NB4 (cell line): ENCODE measurements around the gene EHBP1L1.

Experiments used
- POLR2A ChIP-seq: IDR thresholded peaks from 2 replicates; pipeline ENCODE4 v1.6.1; 2011; ENCODE audit warnings: mild to moderate bottlenecking; ENCODE audit not compliant: insufficient read length; ENCODE audit errors: extremely low read depth
- TF ChIP-seq, protein P1 (sequence below): IDR thresholded peaks from one replicate; pipeline ENCODE4 v1.5.1; 2012; ENCODE audit warnings: low read depth, low read length

DNA sequence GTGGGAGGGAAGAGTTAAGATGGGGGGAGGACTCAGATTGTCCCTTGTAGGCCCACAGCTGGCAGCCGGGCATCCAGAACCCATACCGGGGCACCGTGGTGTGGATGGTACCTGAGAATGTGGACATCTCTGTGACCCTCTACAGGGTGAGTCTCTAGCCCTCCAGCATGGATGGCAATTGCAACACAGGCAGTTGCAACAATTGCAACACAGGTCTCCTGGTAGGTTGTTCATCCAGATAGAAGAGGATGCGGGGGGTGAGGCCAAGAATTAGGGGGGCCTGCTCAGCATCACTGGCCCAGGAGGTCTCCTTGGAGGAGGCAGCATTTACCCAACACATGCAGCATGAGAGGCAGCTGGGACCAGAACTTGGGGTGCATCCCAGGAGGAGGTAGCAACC is 3.4 kb downstream of the EHBP1L1 start:
- no peak for TF ChIP-seq POLR2A
- TF ChIP-seq, protein P1, sequence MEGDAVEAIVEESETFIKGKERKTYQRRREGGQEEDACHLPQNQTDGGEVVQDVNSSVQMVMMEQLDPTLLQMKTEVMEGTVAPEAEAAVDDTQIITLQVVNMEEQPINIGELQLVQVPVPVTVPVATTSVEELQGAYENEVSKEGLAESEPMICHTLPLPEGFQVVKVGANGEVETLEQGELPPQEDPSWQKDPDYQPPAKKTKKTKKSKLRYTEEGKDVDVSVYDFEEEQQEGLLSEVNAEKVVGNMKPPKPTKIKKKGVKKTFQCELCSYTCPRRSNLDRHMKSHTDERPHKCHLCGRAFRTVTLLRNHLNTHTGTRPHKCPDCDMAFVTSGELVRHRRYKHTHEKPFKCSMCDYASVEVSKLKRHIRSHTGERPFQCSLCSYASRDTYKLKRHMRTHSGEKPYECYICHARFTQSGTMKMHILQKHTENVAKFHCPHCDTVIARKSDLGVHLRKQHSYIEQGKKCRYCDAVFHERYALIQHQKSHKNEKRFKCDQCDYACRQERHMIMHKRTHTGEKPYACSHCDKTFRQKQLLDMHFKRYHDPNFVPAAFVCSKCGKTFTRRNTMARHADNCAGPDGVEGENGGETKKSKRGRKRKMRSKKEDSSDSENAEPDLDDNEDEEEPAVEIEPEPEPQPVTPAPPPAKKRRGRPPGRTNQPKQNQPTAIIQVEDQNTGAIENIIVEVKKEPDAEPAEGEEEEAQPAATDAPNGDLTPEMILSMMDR: no peak
